H1 (cell line): ENCODE data around the gene KCNJ5. TPM values are rescaled to one million over a fixed set of nuclear protein-coding genes. Genes with fewer than 3 reads are reported as not detected.

ENCODE experiments used
- CTCF ChIA-PET: fragments of 300-600 bp; sonication (Branson Sonifier 250); formaldehyde crosslinking; loops from one replicate; lab custom pipeline; 2021; ENCODE audit not compliant: partially characterized antibody; lab: Charles Lee
- POLR2A ChIA-PET: fragments of 300-600 bp; sonication (Branson Sonifier 250); formaldehyde crosslinking; loops from one replicate; lab custom pipeline; 2021; ENCODE audit warnings: inconsistent platforms; ENCODE audit not compliant: partially characterized antibody; lab: Charles Lee
- DNase-seq, 2 experiments: peaks; one replicate each; pipeline versions ENCODE4 v3.0.0 to v3.0.0-alpha.2; 2010 to 2022; ENCODE audit warnings: low spot score in 2 of 2, low read depth in 1 of 2, mixed read lengths in 1 of 2
- FAIRE-seq: peaks from 2 replicates; lab custom pipeline; 2011; peaks lifted over from hg19 to GRCh38; lab: Jason Lieb, UNC
- H2AFZ ChIP-seq: 2 replicates; pipeline ENCODE4 v1.8.1; 2012; ENCODE audit warnings: low read length, inconsistent platforms
- H2AK5ac ChIP-seq: 2 replicates; pipeline ENCODE4 v1.6.1; 2013; ENCODE audit warnings: low read depth, low read length
- H2BK120ac ChIP-seq: replicated peaks from 2 replicates; pipeline ENCODE3; 2013; ENCODE audit warnings: low read depth, low read length, inconsistent platforms
- H2BK12ac ChIP-seq: 2 replicates; pipeline ENCODE4 v1.6.1; 2013; ENCODE audit warnings: low read depth, low read length
- H2BK15ac ChIP-seq: 2 replicates; pipeline ENCODE4 v1.6.1; 2013; ENCODE audit warnings: low read length
- H2BK20ac ChIP-seq: 2 replicates; pipeline ENCODE4 v1.6.1; 2013; ENCODE audit warnings: low read length
- H2BK5ac ChIP-seq: 2 replicates; pipeline ENCODE4 v1.6.1; 2013; ENCODE audit warnings: low read depth, low read length
- H3K14ac ChIP-seq: 2 replicates; pipeline ENCODE4 v1.6.1; 2013; ENCODE audit warnings: inconsistent platforms; ENCODE audit not compliant: insufficient read length
- H3K18ac ChIP-seq: 2 replicates; pipeline ENCODE4 v1.6.1; 2013; ENCODE audit warnings: low read length; ENCODE audit errors: extremely low read depth
- H3K23ac ChIP-seq: 2 replicates; pipeline ENCODE4 v1.6.1; 2013; ENCODE audit warnings: inconsistent platforms; ENCODE audit not compliant: insufficient read length
- H3K23me2 ChIP-seq: 2 replicates; pipeline ENCODE4 v1.6.1; 2013; ENCODE audit warnings: low read depth, low read length
- H3K27ac ChIP-seq: 2 replicates; pipeline ENCODE4 v1.6.1; 2011; ENCODE audit warnings: low read depth, low read length, inconsistent platforms
- H3K27me3 ChIP-seq, 4 experiments: replicated peaks in 1 of 4; 1 replicate in 1 of 4; 2 replicates in 3 of 4; pipeline versions ENCODE4 v1.6.1 to v1.8.1; 2011 to 2013; ENCODE audit warnings: low read length in 3 of 4, mild to moderate bottlenecking in 3 of 4, inconsistent platforms in 2 of 4, mixed read lengths in 2 of 4, moderate library complexity in 1 of 4; ENCODE audit not compliant: control insufficient read depth in 3 of 4, insufficient read depth in 3 of 4; ENCODE audit errors: extremely low read depth in 1 of 4
- H3K36me3 ChIP-seq, 4 experiments: 2 replicates each; pipeline versions ENCODE4 v1.6.1 to v1.8.1; 2011 to 2013; ENCODE audit warnings: mild to moderate bottlenecking in 4 of 4, low read length in 3 of 4, moderate library complexity in 2 of 4, control low read depth in 1 of 4, inconsistent platforms in 1 of 4; ENCODE audit not compliant: insufficient read depth in 4 of 4, control insufficient read depth in 2 of 4
- H3K4ac ChIP-seq: replicated peaks from 2 replicates; pipeline ENCODE3; 2013; ENCODE audit warnings: low read length, low read depth, mixed read lengths, inconsistent platforms; ENCODE audit not compliant: insufficient read length
- H3K4me1 ChIP-seq, 4 experiments: replicated peaks in 1 of 4; 1 replicate in 1 of 4; 2 replicates in 3 of 4; pipeline versions ENCODE4 v1.6.1 to v1.8.1; 2011 to 2013; ENCODE audit warnings: low read length in 3 of 4, inconsistent platforms in 2 of 4, mixed read lengths in 1 of 4; ENCODE audit not compliant: insufficient read depth in 4 of 4, control insufficient read depth in 3 of 4
- H3K4me2 ChIP-seq, 2 experiments: 2 replicates each; pipeline versions ENCODE4 v1.6.1 to v1.8.1; 2011 to 2013; ENCODE audit warnings: low read depth in 2 of 2, low read length in 2 of 2, control low read depth in 1 of 2, inconsistent platforms in 1 of 2, mild to moderate bottlenecking in 1 of 2; ENCODE audit not compliant: insufficient read depth in 1 of 2
- H3K4me3 ChIP-seq, 4 experiments: fragments of 200-600, 300-600 bp in 1 of 4; sonication (generic), shearing (Covaris generic), sonication (Bioruptor Twin) in 1 of 4; 2 replicates each; pipeline versions ENCODE4 v1.5.1 to v1.8.1; 2011 to 2016; ENCODE audit warnings: low read length in 4 of 4, low read depth in 3 of 4, control low read depth in 2 of 4, inconsistent platforms in 2 of 4, mild to moderate bottlenecking in 2 of 4, mixed read lengths in 1 of 4, moderate library complexity in 1 of 4; ENCODE audit not compliant: insufficient read depth in 2 of 4; ENCODE audit errors: extremely low read depth in 1 of 4
- H3K56ac ChIP-seq: replicated peaks from 2 replicates; pipeline ENCODE3; 2013; ENCODE audit warnings: low read depth, mild to moderate bottlenecking, mixed read lengths, low read length, inconsistent platforms; ENCODE audit not compliant: insufficient read length
- H3K79me1 ChIP-seq: 2 replicates; pipeline ENCODE4 v1.6.1; 2013; ENCODE audit warnings: low read depth, low read length, control low read depth
- H3K79me2 ChIP-seq, 2 experiments: 2 replicates each; pipeline versions ENCODE4 v1.6.1 to v1.8.1; 2012 to 2013; ENCODE audit warnings: low read length in 2 of 2, mild to moderate bottlenecking in 2 of 2, inconsistent platforms in 1 of 2; ENCODE audit not compliant: insufficient read depth in 2 of 2, control insufficient read depth in 1 of 2
- H3K9ac ChIP-seq, 4 experiments: replicated peaks in 1 of 4; 1 replicate in 1 of 4; 2 replicates in 3 of 4; pipeline versions ENCODE4 v1.6.1 to v1.8.1; 2011 to 2013; ENCODE audit warnings: low read depth in 3 of 4, low read length in 3 of 4, control low read depth in 2 of 4, mild to moderate bottlenecking in 2 of 4, moderate library complexity in 2 of 4, inconsistent platforms in 1 of 4; ENCODE audit errors: extremely low read depth in 1 of 4
- H3K9me3 ChIP-seq, 2 experiments: 2 replicates each; pipeline versions ENCODE4 v1.6.1 to v1.8.1; 2012 to 2013; ENCODE audit warnings: mild to moderate bottlenecking in 2 of 2, moderate library complexity in 2 of 2, control low read depth in 1 of 2, inconsistent platforms in 1 of 2, low read depth in 1 of 2, low read length in 1 of 2, mixed read lengths in 1 of 2; ENCODE audit not compliant: insufficient read depth in 2 of 2
- H4K20me1 ChIP-seq, 2 experiments: replicated peaks in 1 of 2; 2 replicates each; pipeline versions ENCODE3 to v1.8.1; 2011 to 2013; ENCODE audit warnings: inconsistent platforms in 2 of 2, low read length in 2 of 2, mild to moderate bottlenecking in 1 of 2; ENCODE audit not compliant: insufficient read depth in 2 of 2, control insufficient read depth in 1 of 2
- H4K5ac ChIP-seq: 2 replicates; pipeline ENCODE4 v1.6.1; 2013; ENCODE audit warnings: low read length, low read depth, mixed read lengths, inconsistent platforms; ENCODE audit not compliant: insufficient read length
- H4K8ac ChIP-seq: 2 replicates; pipeline ENCODE4 v1.8.0; 2013; ENCODE audit warnings: mild to moderate bottlenecking, moderate library complexity, low read length, inconsistent platforms; ENCODE audit not compliant: insufficient read depth; ENCODE audit errors: extremely low read depth
- H4K91ac ChIP-seq: replicated peaks from 2 replicates; pipeline ENCODE3; 2013; ENCODE audit warnings: low read length, mixed read lengths, inconsistent platforms; ENCODE audit not compliant: insufficient read length
- BACH1 ChIP-seq: IDR thresholded peaks from 2 replicates; pipeline ENCODE4 v1.6.1; 2012; ENCODE audit warnings: low read length, improper control_type of control experiment
- BCL11A ChIP-seq, 2 experiments: IDR thresholded peaks; one replicate each; pipeline ENCODE4 v1.6.1; 2011; ENCODE audit warnings: low read depth in 2 of 2, low read length in 2 of 2, mild to moderate bottlenecking in 2 of 2
- CEBPB ChIP-seq: IDR thresholded peaks from 2 replicates; pipeline ENCODE4 v1.6.1; 2012; ENCODE audit warnings: low read depth, low read length
- CHD1 ChIP-seq: IDR thresholded peaks from 2 replicates; pipeline ENCODE4 v1.6.1; 2012; ENCODE audit warnings: low read depth, low read length, improper control_type of control experiment
- EGR1 ChIP-seq: IDR thresholded peaks from 2 replicates; pipeline ENCODE4 v1.6.1; 2011; ENCODE audit warnings: low read depth, low read length, borderline replicate concordance
- HDAC6 ChIP-seq: IDR thresholded peaks from one replicate; pipeline ENCODE4 v1.7.1; 2012; ENCODE audit warnings: low read depth, mild to moderate bottlenecking, inconsistent platforms, low read length, moderate library complexity
- JUN ChIP-seq: IDR thresholded peaks from 2 replicates; pipeline ENCODE4 v1.6.1; 2011; ENCODE audit warnings: low read depth, mild to moderate bottlenecking, improper control_type of control experiment, low read length
- KDM1A ChIP-seq: fragments of 200-600, 300-600 bp; sonication (generic); IDR thresholded peaks from 2 replicates; pipeline ENCODE4 v1.7.1; 2016; ENCODE audit warnings: mild to moderate bottlenecking, low read length, borderline replicate concordance
- MAFK ChIP-seq: IDR thresholded peaks from 2 replicates; pipeline ENCODE4 v1.6.1; 2012; ENCODE audit warnings: low read depth, mild to moderate bottlenecking, improper control_type of control experiment, low read length
- NANOG ChIP-seq: IDR thresholded peaks from 2 replicates; pipeline ENCODE4 v1.6.1; 2011; ENCODE audit warnings: low read length, low read depth, mild to moderate bottlenecking, inconsistent platforms; ENCODE audit not compliant: insufficient read depth, poor library complexity, severe bottlenecking
- SAP30 ChIP-seq: fragments of 300-600 bp; sonication (generic); IDR thresholded peaks from 2 replicates; pipeline ENCODE4 v1.7.1; 2012; ENCODE audit warnings: low read length, moderate library complexity, mild to moderate bottlenecking, inconsistent platforms; ENCODE audit not compliant: insufficient read depth, insufficient replicate concordance
- SIX5 ChIP-seq: IDR thresholded peaks from 2 replicates; pipeline ENCODE4 v1.6.1; 2011; ENCODE audit warnings: mild to moderate bottlenecking, low read depth, low read length
- SP4 ChIP-seq: IDR thresholded peaks from 2 replicates; pipeline ENCODE4 v1.6.1; 2012; ENCODE audit warnings: low read length, inconsistent platforms
- WGBS, 2 experiments: shearing (Covaris generic) in 1 of 2; methylation state at CpG; one replicate each; pipeline versions ENCODE4 v1.1.6 to v1.1.7; 2013 to 2015; ENCODE audit warnings: low lambda C conversion rate in 2 of 2, mixed read lengths in 2 of 2, inconsistent platforms in 1 of 2, low coverage in 1 of 2, missing lambda C conversion rate in 1 of 2; ENCODE audit not compliant: insufficient replicate concordance in 2 of 2, insufficient coverage in 1 of 2, insufficient read length in 1 of 2; ENCODE audit errors: extremely low coverage in 1 of 2, missing lambda C conversion rate in 1 of 2; 5-methylcytosine and 5-hydroxymethylcytosine counted together
- polyA plus RNA-seq, 7 experiments: library from polyadenylated mRNA; depleted of rRNA in 3 of 7; stranded (reverse) in 5 of 7; unstranded in 2 of 7; fragments of >200 nt in 5 of 7; fragments of 200-250 nt in 2 of 7; gene quantifications; 1 replicate in 5 of 7; 2 replicates in 1 of 7; 4 replicates in 1 of 7; pipeline versions ENCODE4 v1.2.1 to v1.2.3, GENCODE V29; 2011 to 2013; ENCODE audit warnings: missing spikeins in 2 of 7, mixed read lengths in 2 of 7
- total RNA-seq: library from RNA; stranded (reverse); fragmentation: NEBNext Ultra II Directional; extraction: Animal tissue kit (Norgen Biotek cat#: 25700); gene quantifications from 2 replicates; pipeline ENCODE4 v1.2.1, GENCODE V29; 2021

KCNJ5 gene
- total and polyA plus RNA-seq, 2 of the 8 experiments (the other 6 are each of a cell fraction or from before 2014, with no cell fraction given): 0.05 TPM; not detected in 1

GRCh38 chr11:128926437-128927107, 35.4 kb downstream of the KCNJ5 start:
- peaks cover 2 to 43% (median 32%) of the 10 kb centered on the region in 4 experiments for H3K27me3 ChIP-seq
- H4K8ac ChIP-seq: no peak overlapping the region
- 44% methylated on average over 17 of the region's 17 CpGs; no CpG with 5 or more reads in 1 of the 2 experiments for WGBS, 2 experiments
- H3K56ac ChIP-seq: no peak overlapping the region
- no peak overlapping the region for H3K18ac ChIP-seq
- no peak overlapping the region for H3K4me3 ChIP-seq
- no peak overlapping the region for H2BK5ac ChIP-seq
- no peak overlapping the region for H3K9ac ChIP-seq
- H2BK12ac ChIP-seq: no peak overlapping the region
- no peak overlapping the region for H2AFZ ChIP-seq
- TF ChIP-seq SP4 (no peak), HDAC6 (no peak), MAFK (no peak), SAP30 (no peak), SIX5 (no peak), JUN (no peak), NANOG (no peak), CEBPB (no peak), KDM1A (no peak), CHD1 (no peak), EGR1 (no peak), BACH1 (no peak), BCL11A (IDR thresholded peaks at IDR 0.05; ENCODE audit: low read depth in 2 of 2, low read length in 2 of 2) (no peak)
- H3K79me2 ChIP-seq: no peaks in the 10 kb centered on the region
- no peaks in the 10 kb centered on the region for H3K23me2 ChIP-seq
- no peak overlapping the region for H3K23ac ChIP-seq
- POLR2A ChIA-PET: no interaction called here
- CTCF ChIA-PET: interaction anchor here (0.7 to 7.8 kb wide), 11 partner anchors 9 to 817 kb away, joined by 3 to 77 read pairs (median 3); partner anchors contain the start of gene KCNJ1
- no peaks in the 10 kb centered on the region for H3K79me1 ChIP-seq
- peak overlapping the region in 1 of 2 experiments; percentile 41; a peak in 1 of 4 replicates for H3K4me2 ChIP-seq
- no peaks in the 10 kb centered on the region for H4K20me1 ChIP-seq
- no peak overlapping the region for H2BK15ac ChIP-seq
- H3K27ac ChIP-seq: no peak overlapping the region
- H3K4ac ChIP-seq: no peak overlapping the region
- H4K91ac ChIP-seq: no peak overlapping the region
- peaks cover 5 to 41% (median 17%) of the 10 kb centered on the region in 4 experiments for H3K4me1 ChIP-seq
- FAIRE-seq (no peak), DNase-seq (no peak)
- no peak overlapping the region for H3K14ac ChIP-seq
- no peak overlapping the region for H2BK20ac ChIP-seq
- no peak overlapping the region for H2AK5ac ChIP-seq
- no peak overlapping the region for H4K5ac ChIP-seq
- H3K9me3 ChIP-seq: no peaks in the 10 kb centered on the region
- H3K36me3 ChIP-seq: no peaks in the 10 kb centered on the region
- no peak overlapping the region for H2BK120ac ChIP-seq
